ENCODE data around the gene USP33.

- TF ChIP-seq POLR2A (IDR thresholded peaks at IDR 0.05), result no peak
- no peak for TF ChIP-seq CTCF (IDR thresholded peaks at IDR 0.05)
- TF ChIP-seq POLR2AphosphoS5 (IDR thresholded peaks at IDR 0.05), result no peak
- no peak for TF ChIP-seq EP300 (IDR thresholded peaks at IDR 0.05)
Observed at GRCh38 chr1:77716065-77716464, 43.6 kb downstream of the USP33 start.
